A673 (cell line): ENCODE results near the gene CPXM1. TPM values are rescaled to one million over a fixed set of nuclear protein-coding genes. Genes with fewer than 3 reads are reported as not detected.

Source experiments
- BruUV-seq: library from RNA; stranded (reverse); fragments of 400-500 nt; replicated peaks from 2 replicates; lab custom pipeline; 2021; lab: Mats Ljungman, UMichigan
- CTCF ChIA-PET: fragments of 300-600 bp; sonication (Branson Sonifier 250); formaldehyde crosslinking; loops from one replicate; lab custom pipeline; 2022; ENCODE audit warnings: antibody characterized with exemption; lab: Charles Lee
- POLR2A ChIA-PET: fragments of 300-600 bp; sonication (Branson Sonifier 250); formaldehyde crosslinking; loops from one replicate; lab custom pipeline; 2022; ENCODE audit warnings: antibody characterized with exemption; ENCODE audit not compliant: low non-redundant PET; lab: Charles Lee
- DNase-seq: peaks from one replicate; pipeline ENCODE4 v3.0.0-alpha.2; 2015; ENCODE audit warnings: low spot score
- H3K27ac ChIP-seq: fragments of 200-600 bp; sonication (generic); 2 replicates; pipeline ENCODE4 v1.5.1; 2016; ENCODE audit warnings: mixed run types, low read depth, mild to moderate bottlenecking, mixed read lengths, antibody characterized with exemption, low read length; ENCODE audit not compliant: poor library complexity, severe bottlenecking
- H3K27me3 ChIP-seq: fragments of 200-600 bp; sonication (generic); replicated peaks from 2 replicates; pipeline ENCODE4 v1.6.1; 2017; ENCODE audit warnings: mixed run types, low read depth, mild to moderate bottlenecking, mixed read lengths, antibody characterized with exemption, low read length; ENCODE audit not compliant: insufficient read depth, poor library complexity
- H3K36me3 ChIP-seq: fragments of 200-600 bp; sonication (generic); 2 replicates; pipeline ENCODE4 v1.6.1; 2016; ENCODE audit warnings: mixed run types, mild to moderate bottlenecking, mixed read lengths, antibody characterized with exemption, low read length; ENCODE audit not compliant: insufficient read depth, poor library complexity, severe bottlenecking
- H3K4me1 ChIP-seq: fragments of 200-600 bp; sonication (generic); 2 replicates; pipeline ENCODE4 v1.6.1; 2017; ENCODE audit warnings: mixed run types, mild to moderate bottlenecking, mixed read lengths, antibody characterized with exemption, low read length; ENCODE audit not compliant: insufficient read depth, poor library complexity, severe bottlenecking
- H3K4me3 ChIP-seq: fragments of 200-600 bp; sonication (generic); 2 replicates; pipeline ENCODE4 v1.5.1; 2016; ENCODE audit warnings: low read depth, mixed run types, mild to moderate bottlenecking, mixed read lengths, low read length; ENCODE audit not compliant: poor library complexity, severe bottlenecking
- H3K9me3 ChIP-seq: fragments of 200-600 bp; sonication (generic); 2 replicates; pipeline ENCODE4 v1.6.1; 2016; ENCODE audit warnings: mixed run types, low read depth, mild to moderate bottlenecking, mixed read lengths, antibody characterized with exemption, low read length; ENCODE audit not compliant: poor library complexity, severe bottlenecking
- CTCF ChIP-seq: fragments of 300-800, 200-600 bp; sonication (generic); conservative IDR thresholded peaks from 2 replicates; pipeline ENCODE4 v1.5.1; 2017; ENCODE audit warnings: low read depth, mild to moderate bottlenecking, antibody characterized with exemption, low read length, moderate library complexity, mixed read lengths
- EZH2 ChIP-seq: fragments of 200-600 bp; sonication (generic); IDR thresholded peaks from 2 replicates; pipeline ENCODE4 v1.6.1; 2017; ENCODE audit warnings: borderline replicate concordance, low read depth, mild to moderate bottlenecking, mixed read lengths, antibody characterized with exemption, low read length; ENCODE audit not compliant: poor library complexity, severe bottlenecking
- intact Hi-C: fragments of 100-400 bp; cut with micrococcal nuclease; formaldehyde crosslinking; loops from one replicate; pipeline ENCODE4 v1.10.0; 2022; ENCODE audit not compliant: unreplicated experiment
- total RNA-seq: library from RNA; stranded (reverse); gene quantifications from 2 replicates; pipeline ENCODE4 v1.2.3, GENCODE V29; 2021

CPXM1 gene
- total RNA-seq, 1 experiment from 2014 or later, result 3.8 TPM

- Histone ChIP-seq H3K27ac (no peak overlapping the region), H3K4me3 (no peak overlapping the region), H3K9me3 (no peaks in the 10 kb centered on the region), H3K27me3 (no peaks in the 10 kb centered on the region), H3K4me1 (peaks cover under 1% of the 10 kb centered on the region), H3K36me3 (no peaks in the 10 kb centered on the region)
- intact Hi-C loops, result no loop called here
- TF ChIP-seq EZH2, result no peak
- no peak for TF ChIP-seq CTCF
- no peak for DNase-seq
- ChIA-PET POLR2A (no interaction called here), CTCF (no interaction called here)
- no TSS peak for BruUV-seq
These were observed 46.3 kb upstream of the CPXM1 start for GRCh38 chr20:2846698-2847097.

- Histone ChIP-seq H3K9me3 (no peaks in the 10 kb centered on the region), H3K27ac (no peak overlapping the region), H3K36me3 (no peaks in the 10 kb centered on the region), H3K4me3 (no peak overlapping the region), H3K4me1 (peaks cover 4% of the 10 kb centered on the region), H3K27me3 (no peaks in the 10 kb centered on the region)
- intact Hi-C loops, result no loop called here
- no peak for TF ChIP-seq EZH2
- TF ChIP-seq CTCF, result no peak
- ChIA-PET CTCF (no interaction called here), POLR2A (no interaction called here)
- no TSS peak for BruUV-seq
- DNase-seq, result no peak
These were observed 45.2 kb upstream of the CPXM1 start for GRCh38 chr20:2845607-2846006.

- no peak for TF ChIP-seq CTCF
- Histone ChIP-seq H3K9me3 (no peaks in the 10 kb centered on the region), H3K4me1 (peaks cover 15% of the 10 kb centered on the region), H3K36me3 (peaks cover 8% of the 10 kb centered on the region), H3K27me3 (no peaks in the 10 kb centered on the region), H3K27ac (peak overlapping the region; percentile 35), H3K4me3 (peak overlapping the region; percentile 70)
- CTCF ChIA-PET, result no interaction called here
- intact Hi-C loops, result no loop called here
- POLR2A ChIA-PET, result no interaction called here
- DNase-seq, result peak; percentile 46
- BruUV-seq, result TSS peak; percentile 74
These were observed 40.6 kb upstream of the CPXM1 start for GRCh38 chr20:2840967-2841531.
